ENCODE data around the gene KIF5A. TPM values are rescaled to one million over a fixed set of nuclear protein-coding genes. Genes with fewer than 3 reads are reported as not detected.

KIF5A gene
- total and polyA plus RNA-seq, 2 experiments from 2014 or later: 0.11 to 0.36 TPM

- Histone ChIP-seq H3K27ac (no peak overlapping the region), H3K36me3 (no peaks in the 10 kb centered on the region), H3K27me3 (peaks cover 11% of the 10 kb centered on the region), H3K4me1 (ENCODE audit: low read depth) (peaks cover 4% of the 10 kb centered on the region), H3K4me3 (peak overlapping the region; percentile 42), H3K9me3 (ENCODE audit: low read depth) (no peaks in the 10 kb centered on the region)
- DNase-seq (ENCODE audit: low read depth in 1 of 2, low spot score in 1 of 2): no peak
- no peak for TF ChIP-seq CTCF (IDR thresholded peaks at IDR 0.05; ENCODE audit: low read depth, low read length)
These were observed 60.1 kb downstream of the KIF5A start for GRCh38 chr12:57609781-57610553.

- no peaks in the 10 kb centered on the region for H3K9me3 ChIP-seq (ENCODE audit: low read depth)
- DNase-seq (ENCODE audit: low read depth in 1 of 2, low spot score in 1 of 2): peak in 1 of 2 donors; percentile 23
- no peaks in the 10 kb centered on the region for H3K36me3 ChIP-seq
- H3K27ac ChIP-seq: no peak overlapping the region
- peaks cover 4% of the 10 kb centered on the region for H3K4me1 ChIP-seq (ENCODE audit: low read depth)
- TF ChIP-seq CTCF (IDR thresholded peaks at IDR 0.05; ENCODE audit: low read depth, low read length): no peak
- H3K4me3 ChIP-seq: peak overlapping the region; percentile 42
- H3K27me3 ChIP-seq: peaks cover 14% of the 10 kb centered on the region
These were observed 60.8 kb downstream of the KIF5A start for GRCh38 chr12:57610554-57611107.

GRCh38 chr12:57611108-57611826, 61.4 kb downstream of the KIF5A start, which contains the start of gene ARHGEF25:
TSS of gene ARHGEF25 (plus strand) at chr12:57611435. CDS start at chr12:57611895, 460 bp downstream.
- peaks cover 20% of the 10 kb centered on the region for H3K27me3 ChIP-seq
- no peak for TF ChIP-seq CTCF (IDR thresholded peaks at IDR 0.05; ENCODE audit: low read depth, low read length)
- DNase-seq (ENCODE audit: low read depth in 1 of 2, low spot score in 1 of 2): peak; percentile 73 to 78
- H3K4me3 ChIP-seq: peak within 1 kb of the TSS; percentile 42
- no peaks in the 10 kb centered on the region for H3K36me3 ChIP-seq
- peaks cover 4% of the 10 kb centered on the region for H3K4me1 ChIP-seq (ENCODE audit: low read depth)
- H3K9me3 ChIP-seq (ENCODE audit: low read depth): no peaks in the 10 kb centered on the region
- H3K27ac ChIP-seq: no peak within 1 kb of the TSS

GRCh38 chr12:57611827-57612710, 62.2 kb downstream of the KIF5A start:
- Histone ChIP-seq H3K36me3 (no peaks in the 10 kb centered on the region), H3K27ac (no peak overlapping the region), H3K27me3 (peaks cover 28% of the 10 kb centered on the region), H3K4me3 (peak overlapping the region; percentile 42), H3K9me3 (ENCODE audit: low read depth) (no peaks in the 10 kb centered on the region), H3K4me1 (ENCODE audit: low read depth) (peaks cover 4% of the 10 kb centered on the region)
- TF ChIP-seq CTCF (IDR thresholded peaks at IDR 0.05; ENCODE audit: low read depth, low read length): no peak
- DNase-seq (ENCODE audit: low read depth in 1 of 2, low spot score in 1 of 2): no peak

Measured in cardiac muscle cell (in vitro differentiated cells and primary cell).